Epithelial cell of alveolus of lung (primary cell): ENCODE measurements around the gene TMEM263. TPM values are rescaled to one million over a fixed set of nuclear protein-coding genes. Genes with fewer than 3 reads are reported as not detected.

Experiments
- total RNA-seq: library from RNA; depleted of rRNA; stranded (reverse); fragments of >200 nt; gene quantifications from 2 replicates; pipeline ENCODE4 v1.2.1, GENCODE V29; 2015

Gene TMEM263
- 62.4 and 98.0 TPM in 2 replicates for total RNA-seq

DNA sequence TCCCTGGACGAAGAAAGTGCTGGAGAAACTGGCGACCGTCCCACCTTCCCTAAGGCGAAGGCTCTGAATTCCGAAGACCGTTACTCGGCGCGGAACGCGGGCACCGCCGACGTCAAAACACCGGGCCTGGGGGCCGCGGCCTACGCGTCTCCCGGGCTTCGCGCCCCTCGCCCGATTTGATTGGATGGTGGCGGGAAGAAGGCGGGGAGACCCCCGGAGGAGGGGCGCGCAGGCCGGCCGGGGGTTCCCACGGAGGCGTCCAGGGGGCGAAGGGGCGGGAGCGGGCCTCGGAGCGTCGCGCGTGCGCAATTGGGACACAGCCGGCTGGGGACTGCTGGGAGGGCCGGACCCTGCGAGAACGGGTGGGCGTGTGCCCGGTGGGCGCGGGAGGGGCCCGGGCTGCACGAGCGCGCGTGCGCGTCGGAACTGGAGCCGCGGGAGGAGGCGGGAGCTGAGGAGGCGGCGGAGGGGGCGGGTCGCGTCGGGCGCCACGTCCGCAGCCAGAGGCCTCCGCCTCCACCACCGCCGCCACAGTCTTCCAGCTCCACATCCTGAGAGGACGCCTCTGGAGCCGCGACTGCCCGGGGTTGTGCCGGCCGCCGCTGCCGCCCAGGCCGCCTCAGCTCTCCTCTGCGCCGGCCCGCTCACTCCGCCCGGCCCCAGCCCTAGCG lies at the start of gene TMEM263:
Gene TMEM263 (plus strand): TSS at position 531 of the 671 bp plus-strand sequence. CDS start 11,210 bp downstream, outside the sequence.

DNA sequence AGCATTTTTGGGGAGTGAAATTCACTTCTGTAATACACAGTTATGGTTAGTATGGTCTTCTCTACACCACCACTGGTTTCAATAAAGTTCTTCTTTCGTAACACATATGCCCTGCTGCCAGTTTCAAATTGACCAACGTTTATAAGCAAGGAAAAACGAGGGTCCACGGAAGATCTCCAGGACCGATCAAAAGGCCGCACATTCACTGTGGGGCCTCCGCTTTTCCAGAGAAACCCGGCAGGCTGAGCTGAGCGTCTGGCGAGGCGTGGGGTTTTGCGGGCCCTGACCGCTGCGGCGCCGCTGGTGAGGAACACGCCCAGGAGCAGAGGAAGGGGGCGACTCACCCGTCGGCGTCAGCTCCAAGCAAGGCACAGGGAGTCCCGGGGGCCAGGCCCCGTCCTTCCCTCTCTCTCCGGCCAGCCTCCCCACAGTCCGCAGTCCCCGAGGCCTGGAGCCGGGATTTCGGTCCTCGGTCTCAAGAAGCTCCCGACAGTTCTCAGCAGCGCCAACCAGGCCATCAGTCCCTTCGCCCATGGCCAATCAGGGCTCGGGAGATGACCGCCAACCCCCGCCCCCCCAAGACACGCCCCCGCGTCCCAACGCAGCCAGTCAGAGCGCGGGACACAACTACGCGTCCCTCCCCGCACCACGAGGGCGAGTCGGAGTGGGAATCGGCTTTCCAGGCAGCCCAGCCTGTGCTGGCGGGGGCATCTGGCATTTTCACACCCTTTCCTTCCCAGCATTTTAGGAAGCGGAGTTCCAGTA lies 31.1 kb downstream of the TMEM263 start, which contains the start of gene MTERF2:
Gene MTERF2 (minus strand): TSS at position 522 of the 765 bp plus-strand sequence. CDS start 8,432 bp downstream, outside the sequence.

Other genes with a start within 250 kb of the TMEM263 start
- gene RIC8B, start 181.2 kb upstream of the TMEM263 start, total RNA-seq, result 6.7 and 20.4 TPM in 2 replicates
- gene MTERF2, start 31.2 kb downstream of the TMEM263 start, total RNA-seq, result 3.2 and 7.8 TPM in 2 replicates
- 12.3 and 13.7 TPM in 2 replicates for gene CRY1, start 137.6 kb downstream of the TMEM263 start, total RNA-seq